ENCODE measurements around the gene MPZL1. TPM values are rescaled to one million over a fixed set of nuclear protein-coding genes. Genes with fewer than 3 reads are reported as not detected.

Gene MPZL1
- total and polyA plus RNA-seq, 2 of the 8 experiments (the other 6 are each of a cell fraction or from before 2014, with no cell fraction given): 37.8 to 120 TPM

DNA sequence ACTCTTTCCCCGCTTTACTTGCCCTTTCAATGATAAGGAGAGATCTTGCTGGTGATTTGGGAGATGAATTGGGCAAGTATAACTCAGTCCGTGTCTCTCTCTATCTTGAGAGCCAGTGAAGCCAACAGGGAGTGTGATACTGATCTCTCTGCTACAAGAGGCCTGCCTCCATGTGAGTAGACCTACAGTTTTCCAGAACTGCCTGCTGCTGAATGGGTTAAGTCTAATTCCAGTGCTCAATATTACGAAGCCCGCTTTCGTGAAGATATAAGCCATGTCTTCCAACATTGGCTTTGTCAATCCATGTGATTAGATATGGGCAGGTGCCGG is 99.5 kb downstream of the MPZL1 start (continued):
- TF ChIP-seq, protein P1, sequence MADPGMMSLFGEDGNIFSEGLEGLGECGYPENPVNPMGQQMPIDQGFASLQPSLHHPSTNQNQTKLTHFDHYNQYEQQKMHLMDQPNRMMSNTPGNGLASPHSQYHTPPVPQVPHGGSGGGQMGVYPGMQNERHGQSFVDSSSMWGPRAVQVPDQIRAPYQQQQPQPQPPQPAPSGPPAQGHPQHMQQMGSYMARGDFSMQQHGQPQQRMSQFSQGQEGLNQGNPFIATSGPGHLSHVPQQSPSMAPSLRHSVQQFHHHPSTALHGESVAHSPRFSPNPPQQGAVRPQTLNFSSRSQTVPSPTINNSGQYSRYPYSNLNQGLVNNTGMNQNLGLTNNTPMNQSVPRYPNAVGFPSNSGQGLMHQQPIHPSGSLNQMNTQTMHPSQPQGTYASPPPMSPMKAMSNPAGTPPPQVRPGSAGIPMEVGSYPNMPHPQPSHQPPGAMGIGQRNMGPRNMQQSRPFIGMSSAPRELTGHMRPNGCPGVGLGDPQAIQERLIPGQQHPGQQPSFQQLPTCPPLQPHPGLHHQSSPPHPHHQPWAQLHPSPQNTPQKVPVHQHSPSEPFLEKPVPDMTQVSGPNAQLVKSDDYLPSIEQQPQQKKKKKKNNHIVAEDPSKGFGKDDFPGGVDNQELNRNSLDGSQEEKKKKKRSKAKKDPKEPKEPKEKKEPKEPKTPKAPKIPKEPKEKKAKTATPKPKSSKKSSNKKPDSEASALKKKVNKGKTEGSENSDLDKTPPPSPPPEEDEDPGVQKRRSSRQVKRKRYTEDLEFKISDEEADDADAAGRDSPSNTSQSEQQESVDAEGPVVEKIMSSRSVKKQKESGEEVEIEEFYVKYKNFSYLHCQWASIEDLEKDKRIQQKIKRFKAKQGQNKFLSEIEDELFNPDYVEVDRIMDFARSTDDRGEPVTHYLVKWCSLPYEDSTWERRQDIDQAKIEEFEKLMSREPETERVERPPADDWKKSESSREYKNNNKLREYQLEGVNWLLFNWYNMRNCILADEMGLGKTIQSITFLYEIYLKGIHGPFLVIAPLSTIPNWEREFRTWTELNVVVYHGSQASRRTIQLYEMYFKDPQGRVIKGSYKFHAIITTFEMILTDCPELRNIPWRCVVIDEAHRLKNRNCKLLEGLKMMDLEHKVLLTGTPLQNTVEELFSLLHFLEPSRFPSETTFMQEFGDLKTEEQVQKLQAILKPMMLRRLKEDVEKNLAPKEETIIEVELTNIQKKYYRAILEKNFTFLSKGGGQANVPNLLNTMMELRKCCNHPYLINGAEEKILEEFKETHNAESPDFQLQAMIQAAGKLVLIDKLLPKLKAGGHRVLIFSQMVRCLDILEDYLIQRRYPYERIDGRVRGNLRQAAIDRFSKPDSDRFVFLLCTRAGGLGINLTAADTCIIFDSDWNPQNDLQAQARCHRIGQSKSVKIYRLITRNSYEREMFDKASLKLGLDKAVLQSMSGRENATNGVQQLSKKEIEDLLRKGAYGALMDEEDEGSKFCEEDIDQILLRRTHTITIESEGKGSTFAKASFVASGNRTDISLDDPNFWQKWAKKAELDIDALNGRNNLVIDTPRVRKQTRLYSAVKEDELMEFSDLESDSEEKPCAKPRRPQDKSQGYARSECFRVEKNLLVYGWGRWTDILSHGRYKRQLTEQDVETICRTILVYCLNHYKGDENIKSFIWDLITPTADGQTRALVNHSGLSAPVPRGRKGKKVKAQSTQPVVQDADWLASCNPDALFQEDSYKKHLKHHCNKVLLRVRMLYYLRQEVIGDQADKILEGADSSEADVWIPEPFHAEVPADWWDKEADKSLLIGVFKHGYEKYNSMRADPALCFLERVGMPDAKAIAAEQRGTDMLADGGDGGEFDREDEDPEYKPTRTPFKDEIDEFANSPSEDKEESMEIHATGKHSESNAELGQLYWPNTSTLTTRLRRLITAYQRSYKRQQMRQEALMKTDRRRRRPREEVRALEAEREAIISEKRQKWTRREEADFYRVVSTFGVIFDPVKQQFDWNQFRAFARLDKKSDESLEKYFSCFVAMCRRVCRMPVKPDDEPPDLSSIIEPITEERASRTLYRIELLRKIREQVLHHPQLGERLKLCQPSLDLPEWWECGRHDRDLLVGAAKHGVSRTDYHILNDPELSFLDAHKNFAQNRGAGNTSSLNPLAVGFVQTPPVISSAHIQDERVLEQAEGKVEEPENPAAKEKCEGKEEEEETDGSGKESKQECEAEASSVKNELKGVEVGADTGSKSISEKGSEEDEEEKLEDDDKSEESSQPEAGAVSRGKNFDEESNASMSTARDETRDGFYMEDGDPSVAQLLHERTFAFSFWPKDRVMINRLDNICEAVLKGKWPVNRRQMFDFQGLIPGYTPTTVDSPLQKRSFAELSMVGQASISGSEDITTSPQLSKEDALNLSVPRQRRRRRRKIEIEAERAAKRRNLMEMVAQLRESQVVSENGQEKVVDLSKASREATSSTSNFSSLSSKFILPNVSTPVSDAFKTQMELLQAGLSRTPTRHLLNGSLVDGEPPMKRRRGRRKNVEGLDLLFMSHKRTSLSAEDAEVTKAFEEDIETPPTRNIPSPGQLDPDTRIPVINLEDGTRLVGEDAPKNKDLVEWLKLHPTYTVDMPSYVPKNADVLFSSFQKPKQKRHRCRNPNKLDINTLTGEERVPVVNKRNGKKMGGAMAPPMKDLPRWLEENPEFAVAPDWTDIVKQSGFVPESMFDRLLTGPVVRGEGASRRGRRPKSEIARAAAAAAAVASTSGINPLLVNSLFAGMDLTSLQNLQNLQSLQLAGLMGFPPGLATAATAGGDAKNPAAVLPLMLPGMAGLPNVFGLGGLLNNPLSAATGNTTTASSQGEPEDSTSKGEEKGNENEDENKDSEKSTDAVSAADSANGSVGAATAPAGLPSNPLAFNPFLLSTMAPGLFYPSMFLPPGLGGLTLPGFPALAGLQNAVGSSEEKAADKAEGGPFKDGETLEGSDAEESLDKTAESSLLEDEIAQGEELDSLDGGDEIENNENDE (IDR thresholded peaks at IDR 0.05; ENCODE audit: insufficient replicate concordance, low read length): no peak
- TF ChIP-seq SAP30 (IDR thresholded peaks at IDR 0.05; ENCODE audit: insufficient read depth, insufficient replicate concordance, low read length) (no peak), POLR2A (IDR thresholded peaks at IDR 0.05; ENCODE audit: control extremely low read depth in 1 of 2, low read depth in 2 of 2, low read length in 2 of 2) (no peak), CEBPB (IDR thresholded peaks at IDR 0.05; ENCODE audit: low read depth, low read length) (no peak), CBX5 (IDR thresholded peaks at IDR 0.05; ENCODE audit: low read depth, low read length) (no peak), TCF12 (IDR thresholded peaks at IDR 0.05; ENCODE audit: low read depth, low read length) (no peak), SIRT6 (IDR thresholded peaks at IDR 0.05; ENCODE audit: low read length) (no peak), HDAC2 (IDR thresholded peaks at IDR 0.05; ENCODE audit: borderline replicate concordance in 1 of 2, low read depth in 2 of 2, low read length in 2 of 2) (no peak), RNF2 (IDR thresholded peaks at IDR 0.05; ENCODE audit: borderline replicate concordance, low read depth, low read length, missing control alignments, poor library complexity, severe bottlenecking) (no peak), KDM1A (IDR thresholded peaks at IDR 0.05; ENCODE audit: borderline replicate concordance, low read length) (no peak)
- TF ChIP-seq, protein P2, sequence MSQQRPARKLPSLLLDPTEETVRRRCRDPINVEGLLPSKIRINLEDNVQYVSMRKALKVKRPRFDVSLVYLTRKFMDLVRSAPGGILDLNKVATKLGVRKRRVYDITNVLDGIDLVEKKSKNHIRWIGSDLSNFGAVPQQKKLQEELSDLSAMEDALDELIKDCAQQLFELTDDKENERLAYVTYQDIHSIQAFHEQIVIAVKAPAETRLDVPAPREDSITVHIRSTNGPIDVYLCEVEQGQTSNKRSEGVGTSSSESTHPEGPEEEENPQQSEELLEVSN (IDR thresholded peaks at IDR 0.05): no peak
